Activated T-cell treated with anti-CD3 and anti-CD28 coated beads, Interleukin-2, amount 50 U/mL, for 1 hour (primary cell): ENCODE results near the gene EXT2.

Experiments
- DNase-seq: peaks from one replicate; pipeline ENCODE4 v3.0.0-alpha.2; 2020

Gene EXT2

GRCh38 chr11:44174842-44175241 is 79.4 kb downstream of the EXT2 start:
- DNase-seq, result no peak

DNA sequence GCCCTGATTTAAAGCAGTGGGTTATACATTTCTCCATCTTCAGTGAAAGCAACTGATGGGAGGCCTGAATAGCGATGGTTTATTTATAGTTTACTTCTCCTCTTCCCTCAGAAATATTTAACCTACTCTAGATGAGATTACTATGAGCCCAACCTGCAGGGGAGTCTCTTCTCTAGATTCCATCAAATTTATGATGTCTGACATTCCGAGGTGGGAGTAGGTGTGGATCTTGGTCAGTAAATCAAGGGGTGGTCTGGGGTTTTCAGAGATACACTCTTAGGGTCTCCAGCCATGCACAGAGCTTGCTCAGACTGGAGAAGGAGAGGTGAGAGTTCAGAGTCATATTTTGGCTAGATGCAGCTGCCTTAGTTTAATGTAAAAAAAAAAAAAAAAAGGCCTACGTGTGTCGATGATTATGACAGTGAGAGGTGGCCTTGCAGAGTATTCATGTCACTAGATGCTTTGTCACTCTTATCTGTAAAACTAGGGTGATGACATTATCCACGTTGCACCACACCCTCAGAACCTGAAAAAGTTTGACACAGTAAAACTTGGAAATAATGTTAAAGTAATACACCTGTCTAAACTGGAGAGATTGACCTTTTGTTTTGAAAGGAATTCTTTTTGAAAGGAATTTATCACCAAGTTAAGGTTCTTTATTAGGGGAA is 81.2 kb downstream of the EXT2 start:
- no peak for DNase-seq

DNA sequence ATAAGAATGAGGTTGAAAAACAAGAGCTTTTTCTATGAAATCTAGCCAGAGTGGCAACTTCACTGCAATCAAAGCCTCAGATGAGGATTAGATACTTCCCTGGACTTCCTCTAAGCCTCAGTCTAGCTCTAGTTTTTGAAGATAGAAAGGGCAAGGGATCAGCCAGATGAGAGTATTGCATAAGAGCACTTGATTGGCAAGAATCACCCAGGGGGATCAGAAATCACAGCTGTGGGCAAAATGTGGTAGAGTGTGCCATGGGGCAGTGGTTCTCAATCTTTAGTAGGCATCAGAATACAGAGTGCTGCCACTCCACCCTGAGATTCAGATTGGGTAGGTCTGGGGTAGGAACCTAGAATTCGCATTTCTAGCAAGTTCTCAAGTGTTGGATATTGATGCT is 82.4 kb downstream of the EXT2 start:
- no peak for DNase-seq

GRCh38 chr11:44178381-44178780 is 82.9 kb downstream of the EXT2 start:
- DNase-seq, result no peak

GRCh38 chr11:44179173-44179572 is 83.7 kb downstream of the EXT2 start:
- no peak for DNase-seq

GRCh38 chr11:44180107-44180506 is 84.6 kb downstream of the EXT2 start:
- no peak for DNase-seq

GRCh38 chr11:44185522-44185921 is 90.0 kb downstream of the EXT2 start:
- DNase-seq, result no peak

DNA sequence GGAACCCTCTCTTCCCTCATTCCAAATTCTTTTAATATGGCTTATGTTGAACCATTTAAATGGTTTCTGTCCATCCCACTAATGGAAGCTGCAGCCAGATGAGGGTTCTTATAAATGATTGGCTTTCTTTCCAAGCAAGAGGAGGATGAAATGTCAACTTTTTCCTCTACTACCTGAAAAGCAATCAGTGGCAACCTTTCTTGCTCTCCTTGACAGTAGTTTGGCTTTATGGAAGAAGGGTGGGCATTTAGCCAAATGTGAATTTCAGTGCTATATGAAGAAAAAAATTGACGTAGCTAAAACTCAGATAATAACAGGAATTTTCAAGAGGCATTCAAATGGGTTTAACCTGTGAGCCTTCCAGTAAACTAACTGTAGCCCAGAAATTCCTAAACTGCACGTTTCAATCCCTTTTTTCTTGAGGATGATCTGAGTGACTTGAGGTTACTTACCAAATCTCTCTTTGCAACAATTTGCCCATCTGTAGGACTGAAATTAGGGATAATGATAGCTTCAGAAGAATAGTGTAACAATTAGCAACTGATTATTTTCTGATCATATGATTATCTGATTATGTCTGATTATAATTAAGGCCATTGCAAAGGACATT is 90.9 kb downstream of the EXT2 start:
- DNase-seq, result no peak

GRCh38 chr11:44188643-44189042 is 93.2 kb downstream of the EXT2 start:
- no peak for DNase-seq

DNA sequence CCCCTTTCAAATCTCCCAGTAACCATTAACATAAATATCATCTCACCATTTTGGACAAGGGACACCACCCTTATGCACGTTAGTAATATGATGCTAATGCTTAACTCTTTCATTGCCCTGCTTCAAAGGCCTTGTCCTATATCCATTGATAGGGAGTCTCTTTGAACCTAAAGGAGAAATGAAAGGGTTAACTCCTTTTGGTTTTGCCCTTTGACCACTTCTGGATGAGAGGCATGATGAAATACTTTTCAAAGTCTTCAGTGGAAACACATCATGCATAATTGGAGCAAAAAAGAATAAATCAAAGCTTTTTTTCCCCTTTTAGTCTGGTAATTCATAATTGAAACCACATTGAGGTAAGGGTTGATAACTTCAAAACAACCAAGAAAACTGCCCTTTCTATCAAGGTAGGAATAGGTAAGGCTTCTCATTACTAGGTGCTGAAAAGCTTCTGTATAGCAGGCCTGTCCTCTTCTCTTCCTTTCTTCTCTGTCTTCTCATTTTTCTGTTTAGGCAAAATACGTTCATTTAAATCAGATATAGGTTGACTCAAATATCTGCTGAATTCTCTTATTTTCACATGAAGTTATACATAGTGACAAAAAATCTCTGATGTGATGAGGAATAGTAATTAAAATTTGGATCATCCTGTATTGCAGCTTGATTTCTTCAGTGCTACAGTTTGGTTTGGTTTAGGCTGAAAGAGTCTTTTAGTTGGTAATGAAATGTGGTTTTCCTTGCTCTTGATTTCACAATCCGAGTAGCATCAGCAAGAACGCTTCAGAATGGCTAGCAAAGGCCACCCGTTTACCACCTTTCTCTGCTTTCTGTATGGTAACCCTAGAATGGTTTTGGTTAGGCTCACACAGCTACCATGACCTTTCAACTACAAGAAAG is 94.8 kb downstream of the EXT2 start:
- DNase-seq, result no peak

GRCh38 chr11:44190883-44191230 is 95.4 kb downstream of the EXT2 start:
- DNase-seq, result no peak

DNA sequence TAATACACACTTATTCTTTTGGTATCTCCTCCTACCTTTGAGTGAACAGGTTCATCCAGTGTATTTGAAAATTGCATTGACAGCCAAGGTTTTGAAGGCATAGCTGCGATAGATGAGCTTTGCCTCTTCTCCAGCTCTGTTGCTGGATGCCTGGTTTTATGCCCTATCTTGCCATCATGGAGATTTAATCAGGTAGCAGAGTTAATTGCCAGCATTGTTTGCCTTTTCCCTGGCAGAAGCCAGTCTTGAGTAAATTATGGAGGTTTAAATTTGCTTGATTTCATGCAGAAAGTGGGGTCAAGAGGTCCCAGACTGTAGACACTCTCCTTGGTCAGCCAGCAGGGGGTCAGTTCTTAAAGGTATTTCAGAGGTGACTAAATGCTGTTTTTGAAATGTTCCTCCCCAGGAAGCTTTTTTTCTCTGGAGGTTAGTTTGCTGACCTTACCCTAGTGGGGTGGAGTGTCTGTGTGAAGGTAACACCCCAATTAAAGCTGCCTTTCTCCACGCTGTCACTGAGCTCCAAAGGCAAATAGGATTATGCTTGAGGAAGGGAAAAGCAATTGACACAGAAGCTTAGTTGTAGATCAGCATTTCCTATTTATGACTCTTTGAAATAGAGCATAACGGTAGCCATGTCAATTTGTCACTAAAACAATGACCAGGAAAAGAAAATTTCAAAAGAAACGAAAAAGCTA is 96.0 kb downstream of the EXT2 start:
- no peak for DNase-seq

DNA sequence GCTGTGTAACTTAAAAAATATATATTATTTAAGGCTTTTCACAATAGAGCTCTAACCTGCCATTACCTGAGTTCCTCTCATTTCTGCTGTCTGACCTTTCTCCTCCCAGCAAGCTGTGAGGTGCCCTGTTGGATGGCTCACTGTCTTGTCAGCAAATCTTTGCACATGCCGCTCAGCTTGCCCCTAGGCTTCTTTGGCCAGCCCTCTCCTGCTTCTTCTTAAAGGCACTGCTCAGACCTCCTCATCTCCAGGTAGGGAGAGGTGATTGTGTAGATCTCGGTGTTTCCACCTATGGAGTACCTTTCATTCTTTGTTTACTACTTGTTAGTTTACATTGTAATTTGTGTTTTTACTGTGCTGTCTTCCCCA is 96.5 kb downstream of the EXT2 start:
- DNase-seq, result no peak

GRCh38 chr11:44192462-44193100 is 97.1 kb downstream of the EXT2 start:
- no peak for DNase-seq

DNA sequence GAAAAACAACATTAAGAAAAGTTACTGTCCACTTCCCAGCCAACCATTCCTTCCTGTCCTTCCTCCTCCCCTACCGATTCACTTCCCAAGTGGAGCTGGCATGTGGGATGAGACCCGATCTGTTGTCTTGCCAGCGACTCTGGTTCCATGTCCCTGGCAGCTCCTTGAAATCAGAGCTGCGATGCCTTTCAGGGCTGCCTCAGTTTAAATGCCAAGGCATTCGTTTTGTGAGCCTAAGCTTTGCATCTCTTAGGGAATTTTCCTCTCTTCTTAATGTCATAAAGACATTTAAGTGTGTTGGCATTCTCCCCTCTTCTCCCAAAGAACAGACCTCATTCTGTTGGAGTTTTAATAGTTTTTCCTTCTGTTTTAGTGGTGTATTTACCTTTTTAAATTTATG is 98.4 kb downstream of the EXT2 start:
- DNase-seq, result no peak

DNA sequence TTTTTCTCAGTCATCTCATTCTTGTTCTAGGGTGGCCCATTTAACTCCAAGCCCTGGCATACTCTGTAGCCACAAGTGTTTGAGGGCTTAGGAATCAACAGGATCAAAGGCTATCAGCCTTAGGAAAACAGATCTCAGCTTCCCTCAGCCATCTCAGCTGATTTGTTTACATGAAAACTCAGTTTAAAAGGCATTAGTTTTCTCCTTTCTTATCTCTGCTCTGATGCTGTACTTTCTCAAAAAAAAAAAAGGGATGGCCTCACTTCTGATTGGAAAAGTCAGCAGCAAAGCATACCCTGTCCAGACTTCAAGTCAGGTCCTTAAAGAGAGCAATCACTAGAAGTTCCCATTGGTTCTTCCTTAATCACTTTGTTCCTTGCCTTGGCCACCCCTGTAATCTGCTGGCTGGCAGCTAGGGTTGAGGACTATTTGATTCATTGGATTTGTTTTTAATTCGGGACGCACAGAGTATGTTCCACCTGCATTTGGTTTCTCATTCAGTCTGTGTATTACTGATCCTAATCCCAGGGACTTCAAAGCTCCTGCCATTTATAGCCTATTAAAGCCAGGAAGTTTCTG is 102.8 kb downstream of the EXT2 start:
- DNase-seq, result no peak

DNA sequence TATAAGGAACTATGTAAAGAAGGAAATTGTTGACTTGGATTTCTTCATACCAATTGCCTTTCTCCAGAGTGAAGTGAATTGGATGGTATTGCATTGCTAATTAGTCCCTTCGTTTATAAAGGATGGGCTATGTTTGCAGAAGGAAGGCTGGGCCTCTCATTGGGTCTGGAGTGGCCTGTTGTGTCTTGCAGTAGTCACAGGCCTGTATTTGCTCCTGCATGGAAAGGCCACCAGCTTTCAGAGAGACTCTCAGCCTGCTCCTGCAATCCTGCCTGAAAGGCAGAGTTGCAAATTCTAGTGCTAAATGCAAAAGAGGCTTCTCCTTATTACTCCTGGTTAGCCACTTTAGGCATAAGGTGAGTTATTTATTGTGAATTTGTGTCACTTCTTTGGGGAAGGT is 103.8 kb downstream of the EXT2 start:
- no peak for DNase-seq

DNA sequence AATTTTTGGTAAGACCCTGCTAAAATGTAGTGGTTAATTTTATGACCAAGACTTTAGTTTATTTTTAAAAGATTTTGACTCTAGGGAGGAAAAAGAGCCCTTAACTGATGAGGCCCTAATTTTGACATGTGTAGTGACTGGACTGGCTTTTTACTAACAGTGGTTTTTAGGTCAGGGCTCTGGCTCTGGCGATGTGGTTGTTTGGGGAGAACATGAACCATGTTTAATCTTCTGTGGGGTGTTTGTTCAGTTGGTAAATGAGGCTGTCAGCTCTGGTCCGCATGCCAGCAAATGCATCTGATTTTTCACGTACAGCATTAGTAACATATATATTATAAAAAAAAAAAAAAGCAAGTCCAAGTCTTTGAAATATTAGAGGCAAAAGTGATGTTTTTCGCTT is 104.3 kb downstream of the EXT2 start:
- no peak for DNase-seq

DNA sequence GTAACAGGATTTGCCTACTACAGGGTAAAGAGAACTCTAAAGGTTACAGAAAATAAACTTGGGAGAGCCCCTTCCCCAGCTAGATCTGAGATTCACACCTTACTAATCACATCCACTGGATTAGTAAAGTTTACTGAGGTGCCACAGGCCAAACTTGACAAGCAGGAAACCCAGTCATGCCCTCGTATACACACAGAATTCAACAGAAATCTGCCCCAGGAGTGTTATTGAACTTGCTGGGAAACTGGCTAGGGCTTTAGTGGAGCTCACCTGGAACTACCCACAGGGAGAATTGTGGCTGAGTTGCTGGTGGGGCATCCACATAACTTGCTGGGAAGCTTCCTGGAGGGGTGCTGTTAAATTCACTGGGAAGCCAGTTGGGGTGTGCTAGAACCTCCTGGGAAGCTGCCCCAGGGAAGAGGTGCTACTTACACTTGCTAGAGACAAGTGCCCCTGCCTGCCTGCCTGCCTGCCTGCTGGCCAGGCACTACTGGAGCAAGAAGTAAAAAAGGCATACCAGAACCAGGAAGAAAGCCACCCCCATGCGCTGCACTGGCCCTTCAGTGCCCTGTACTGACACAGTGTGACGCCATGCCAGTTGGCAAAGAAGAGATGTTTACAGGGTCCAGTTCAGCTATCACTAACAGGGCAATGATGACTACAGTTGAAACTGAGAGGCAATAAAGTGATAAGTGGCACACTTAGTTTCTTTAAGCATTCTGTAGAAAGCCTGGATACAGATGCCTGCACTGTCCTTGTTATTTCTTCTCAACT is 108.0 kb downstream of the EXT2 start:
- DNase-seq, result no peak

DNA sequence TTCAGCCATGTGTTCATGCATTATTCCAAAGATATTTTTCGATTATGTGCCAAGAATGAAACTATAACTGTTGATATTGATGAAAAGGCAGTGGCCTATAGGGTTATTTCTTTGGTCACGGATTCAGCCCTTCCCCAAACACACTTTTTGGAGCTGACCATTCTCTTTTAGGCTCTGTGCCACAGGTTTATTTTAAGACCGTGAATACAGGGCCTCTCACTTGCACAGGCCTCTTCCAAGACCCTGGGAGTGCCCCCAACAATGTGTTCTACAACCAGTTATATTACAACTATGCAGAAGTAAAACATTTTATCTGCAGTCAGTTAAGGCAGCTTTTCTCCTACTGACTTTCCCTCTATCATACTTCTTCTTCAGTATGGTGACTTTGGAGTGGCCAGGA is 109.9 kb downstream of the EXT2 start:
- no peak for DNase-seq

GRCh38 chr11:44205836-44206235 is 110.4 kb downstream of the EXT2 start:
- no peak for DNase-seq

DNA sequence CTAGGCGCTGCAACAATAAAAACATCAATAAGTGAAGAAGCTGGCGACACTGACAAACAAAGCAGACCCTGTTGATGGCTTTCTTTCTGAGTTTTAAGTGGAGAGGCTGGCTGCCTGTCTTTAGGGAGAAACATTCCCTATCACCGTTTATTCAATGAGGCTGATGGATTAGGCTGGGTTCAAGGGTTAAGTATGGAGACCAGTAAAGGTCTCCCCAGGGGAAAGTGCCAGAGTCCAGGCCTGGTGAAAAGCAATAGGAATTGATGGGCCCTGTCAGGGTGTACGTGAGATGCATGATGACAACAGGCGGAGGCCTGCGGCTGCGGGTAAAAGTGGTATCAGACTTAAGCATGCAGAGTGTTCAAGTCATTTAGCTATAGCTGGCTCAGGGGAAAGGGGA is 111.8 kb downstream of the EXT2 start:
- DNase-seq, result no peak
